GM19023 (cell line): ENCODE data around the gene KCNMB2.
"Not testable (repeated sequence)": the region's sequence is repeated elsewhere in the genome, so short reads cannot be mapped to it uniquely, and the experiment has no call there.

ENCODE experiments used
- ATAC-seq: cut with Tn5 transposase; IDR thresholded peaks from one replicate; pipeline ENCODE4 v1.9.1; 2021; ENCODE audit warnings: mild to moderate bottlenecking, moderate library complexity; ENCODE audit not compliant: unreplicated experiment

Gene KCNMB2

GRCh38 chr3:178518660-178519396 lies 17.4 kb upstream of the KCNMB2 start:
- ATAC-seq: peak; percentile 78

GRCh38 chr3:178519701-178520100 lies 16.5 kb upstream of the KCNMB2 start:
- ATAC-seq: no peak

- ATAC-seq: no peak
These were observed 15.8 kb upstream of the KCNMB2 start for GRCh38 chr3:178520451-178520850.

GRCh38 chr3:178522200-178523052 lies 13.8 kb upstream of the KCNMB2 start:
- ATAC-seq: peak; percentile 23

GRCh38 chr3:178525251-178525650 lies 11.0 kb upstream of the KCNMB2 start:
- no peak for ATAC-seq

- ATAC-seq: no peak
These were observed 9.9 kb upstream of the KCNMB2 start for GRCh38 chr3:178526291-178526690.

- ATAC-seq: no peak
These were observed 8.3 kb upstream of the KCNMB2 start for GRCh38 chr3:178527981-178528380.

GRCh38 chr3:178529606-178530225 lies 6.5 kb upstream of the KCNMB2 start:
- ATAC-seq: no peak

GRCh38 chr3:178532476-178532875 lies 3.8 kb upstream of the KCNMB2 start:
- no peak for ATAC-seq

- peak; percentile 21 for ATAC-seq
These were observed 978 bp downstream of the KCNMB2 start for GRCh38 chr3:178537122-178537705.

- no peak for ATAC-seq
These were observed 1.8 kb downstream of the KCNMB2 start for GRCh38 chr3:178538056-178538455.

- no peak for ATAC-seq
These were observed 3.9 kb downstream of the KCNMB2 start for GRCh38 chr3:178540184-178540583.

- ATAC-seq: no peak
These were observed 9.1 kb downstream of the KCNMB2 start for GRCh38 chr3:178545337-178545736.

- peak; percentile 45 for ATAC-seq
These were observed 9.8 kb downstream of the KCNMB2 start for GRCh38 chr3:178546079-178546478.

- ATAC-seq: not testable (repeated sequence)
These were observed 13.2 kb downstream of the KCNMB2 start for GRCh38 chr3:178549426-178549825.

- ATAC-seq: no peak
These were observed 15.7 kb downstream of the KCNMB2 start for GRCh38 chr3:178551916-178552321.

- ATAC-seq: no peak
These were observed 22.4 kb downstream of the KCNMB2 start for GRCh38 chr3:178558637-178559036.

- no peak for ATAC-seq
These were observed 24.5 kb downstream of the KCNMB2 start for GRCh38 chr3:178560759-178561158.

GRCh38 chr3:178561239-178561638 lies 25.0 kb downstream of the KCNMB2 start:
- ATAC-seq: no peak

- ATAC-seq: no peak
These were observed 26.1 kb downstream of the KCNMB2 start for GRCh38 chr3:178562143-178562946.

- ATAC-seq: no peak
These were observed 26.7 kb downstream of the KCNMB2 start for GRCh38 chr3:178562947-178563232.
